Fibroblast of mammary gland (primary cell): ENCODE results near the gene MAGI2.
A peak's percentile ranks its signal among the peaks of the same experiment; 100 is the strongest.

Experiments used
- DNase-seq: peaks from one replicate; pipeline ENCODE4 v3.0.0-alpha.2; 2010; ENCODE audit warnings: low read depth
- H3K4me3 ChIP-seq: 2 replicates; pipeline ENCODE4 v1.5.1; 2011; ENCODE audit warnings: low read depth, mild to moderate bottlenecking, low read length, moderate library complexity; ENCODE audit not compliant: control insufficient read depth
- CTCF ChIP-seq: conservative IDR thresholded peaks from 2 replicates; pipeline ENCODE4 v1.5.1; 2011; ENCODE audit warnings: low read depth, low read length, inconsistent platforms; ENCODE audit not compliant: control insufficient read depth, insufficient read depth

MAGI2 gene

GRCh38 chr7:78316110-78316509 is 1137.4 kb downstream of the MAGI2 start:
- no peak for TF ChIP-seq CTCF
- no peak overlapping the region for H3K4me3 ChIP-seq
- no peak for DNase-seq

GRCh38 chr7:78315119-78315518 is 1138.3 kb downstream of the MAGI2 start:
- TF ChIP-seq CTCF = no peak
- DNase-seq = peak; percentile 1
- H3K4me3 ChIP-seq = no peak overlapping the region

- TF ChIP-seq CTCF = no peak
- H3K4me3 ChIP-seq = no peak overlapping the region
- DNase-seq = no peak
These were observed 1142.3 kb downstream of the MAGI2 start for GRCh38 chr7:78311181-78311580.

GRCh38 chr7:78307892-78308291 is 1145.6 kb downstream of the MAGI2 start:
- no peak for DNase-seq
- H3K4me3 ChIP-seq = no peak overlapping the region
- no peak for TF ChIP-seq CTCF

- no peak for DNase-seq
- no peak for TF ChIP-seq CTCF
- H3K4me3 ChIP-seq = no peak overlapping the region
These were observed 1146.8 kb downstream of the MAGI2 start for GRCh38 chr7:78306634-78307033.

GRCh38 chr7:78301407-78301806 is 1152.1 kb downstream of the MAGI2 start:
- TF ChIP-seq CTCF = no peak
- H3K4me3 ChIP-seq = no peak overlapping the region
- peak; percentile 8 for DNase-seq

GRCh38 chr7:78299088-78299487 is 1154.4 kb downstream of the MAGI2 start:
- no peak for TF ChIP-seq CTCF
- no peak for DNase-seq
- H3K4me3 ChIP-seq = no peak overlapping the region
